Stimulated activated CD4-positive, alpha-beta T cell treated with anti-CD3 and anti-CD28 coated beads, Interleukin-15, amount 100 ng/mL, for 1 hour (primary cell): ENCODE measurements around the gene SLC39A11.

ENCODE experiments used
- DNase-seq, 2 donors: peaks; one replicate each; pipeline ENCODE4 v3.0.0-alpha.2; 2020; ENCODE audit warnings: low read depth in 1 of 2, low spot score in 1 of 2

The SLC39A11 gene

GRCh38 chr17:72635034-72635635, 457.4 kb downstream of the SLC39A11 start:
- no peak for DNase-seq

DNA sequence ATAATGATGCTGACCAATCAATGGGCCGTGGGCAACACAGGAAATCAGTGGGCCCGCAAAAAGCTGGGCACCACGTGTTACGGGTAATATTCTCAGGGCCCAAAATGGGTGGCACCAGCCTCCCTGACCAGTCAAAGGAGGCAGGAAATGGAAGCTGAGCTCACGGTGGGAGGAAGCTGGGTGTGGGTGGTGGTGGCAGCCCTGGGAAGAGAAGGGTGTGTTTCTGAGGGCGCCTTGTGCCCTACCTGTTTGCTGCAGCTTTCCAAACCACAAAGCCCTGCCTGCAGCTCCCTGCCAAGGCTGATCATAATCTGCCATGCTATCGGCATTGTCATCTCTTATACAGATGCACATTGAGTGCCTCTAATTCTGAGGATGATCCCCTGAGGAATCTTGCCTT, 457.9 kb downstream of the SLC39A11 start:
- no peak for DNase-seq

DNA sequence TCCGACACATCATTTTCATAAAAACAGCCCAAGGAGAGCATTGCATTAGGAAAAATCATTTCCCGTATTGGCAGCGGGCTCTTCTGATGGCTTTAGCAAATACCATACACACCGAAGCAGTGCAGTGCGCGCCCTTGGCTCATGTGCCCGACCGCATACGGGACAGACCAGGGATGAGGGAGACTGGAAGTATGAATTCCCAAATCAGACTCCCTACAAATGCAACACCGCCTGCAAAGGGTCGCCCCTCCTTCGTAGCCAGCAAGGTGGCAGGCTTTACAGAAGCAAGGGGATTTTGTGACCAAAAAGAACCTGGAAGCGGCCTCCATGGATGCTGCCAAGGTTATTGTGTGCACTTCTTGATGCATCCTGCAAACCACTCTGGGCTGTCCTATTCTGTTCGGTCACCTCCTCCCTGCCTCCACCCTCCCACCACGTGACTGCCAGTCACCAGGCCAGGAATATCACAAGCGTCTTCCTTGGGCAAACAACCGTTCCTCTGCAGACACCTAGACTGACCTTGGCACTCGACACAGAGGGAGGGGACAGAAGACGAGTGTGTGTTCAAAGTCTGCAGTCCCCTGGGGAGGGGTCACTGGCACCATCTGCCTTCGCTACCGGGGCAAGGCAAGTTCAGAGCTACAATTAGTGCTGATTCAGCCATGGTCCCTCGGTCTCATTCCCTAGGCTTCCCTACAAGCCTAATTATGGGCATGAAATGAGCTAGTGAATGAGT, 460.4 kb downstream of the SLC39A11 start:
- DNase-seq: no peak

DNA sequence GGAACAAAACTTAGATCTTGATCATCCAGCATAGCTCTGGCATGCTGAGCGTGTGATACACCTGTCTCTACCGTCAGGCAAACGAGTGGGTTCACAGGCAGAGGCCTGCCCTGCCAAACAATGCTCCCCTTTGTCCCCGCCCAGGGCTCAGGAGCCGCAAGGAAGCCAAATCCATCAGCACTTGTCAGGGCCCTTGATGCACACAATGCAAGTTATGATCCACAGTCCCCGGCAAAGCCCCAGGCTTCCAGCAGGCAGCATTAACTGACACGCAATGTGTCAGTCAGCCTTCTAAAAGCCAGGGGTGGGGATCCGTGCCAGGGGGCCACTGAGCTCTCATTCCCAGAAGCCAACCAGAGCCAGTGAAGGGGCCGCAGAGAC, 460.9 kb downstream of the SLC39A11 start:
- no peak for DNase-seq

GRCh38 chr17:72624652-72625051, 467.8 kb downstream of the SLC39A11 start:
- DNase-seq: no peak

DNA sequence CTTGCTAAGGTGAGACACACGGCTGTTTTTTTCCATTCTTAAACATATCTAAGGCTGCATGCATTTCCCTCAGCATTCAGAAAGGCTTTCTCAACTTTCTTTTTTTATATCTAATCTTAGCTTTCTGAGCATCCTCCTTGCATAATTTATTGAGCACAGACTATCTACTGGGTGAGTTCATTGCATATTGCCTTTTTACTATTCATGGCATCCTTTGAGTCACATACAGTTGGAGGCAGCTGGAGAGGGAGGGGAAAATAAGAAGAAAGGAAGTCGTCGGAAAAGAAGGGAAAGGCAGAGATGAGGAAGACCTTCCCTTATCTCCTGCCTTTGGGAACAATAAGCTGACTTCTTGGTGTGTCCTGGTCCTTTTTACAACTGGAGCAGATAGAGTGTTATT, 468.3 kb downstream of the SLC39A11 start:
- DNase-seq: no peak

GRCh38 chr17:72622661-72623433, 469.6 kb downstream of the SLC39A11 start:
- DNase-seq: no peak

DNA sequence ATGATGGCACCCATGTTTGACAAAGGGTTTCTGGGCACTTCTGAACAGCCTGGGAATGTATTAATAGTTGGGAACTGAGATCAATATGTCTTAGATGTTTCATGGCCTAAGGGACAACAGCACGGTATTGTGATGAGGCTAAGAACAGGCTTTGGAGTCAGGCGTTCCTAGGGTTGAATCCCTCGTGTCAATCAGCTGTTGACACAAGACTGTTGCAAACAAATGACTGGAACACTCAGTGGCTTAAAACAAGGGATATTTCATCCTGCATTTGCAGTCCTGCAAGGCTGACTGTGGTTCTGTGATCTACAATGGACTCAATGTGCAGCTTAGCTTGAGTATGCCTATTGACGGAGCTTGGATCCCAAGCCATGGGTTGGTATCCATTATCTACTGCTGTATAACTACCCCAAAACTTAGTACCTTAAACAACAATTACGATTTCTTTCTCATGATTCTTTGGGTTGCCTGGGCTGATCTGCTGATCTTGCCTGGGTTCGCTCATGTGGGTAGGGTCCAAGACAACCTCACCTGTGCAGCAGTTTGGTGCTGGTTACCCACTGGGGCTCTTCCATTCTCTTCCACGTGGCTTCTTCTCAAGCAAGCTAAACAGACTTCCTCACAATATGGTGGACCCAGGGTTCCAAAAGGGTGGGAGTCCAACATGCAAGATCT, 472.4 kb downstream of the SLC39A11 start:
- no peak for DNase-seq

- no peak for DNase-seq
These were observed 474.4 kb downstream of the SLC39A11 start for GRCh38 chr17:72618001-72618509.

DNA sequence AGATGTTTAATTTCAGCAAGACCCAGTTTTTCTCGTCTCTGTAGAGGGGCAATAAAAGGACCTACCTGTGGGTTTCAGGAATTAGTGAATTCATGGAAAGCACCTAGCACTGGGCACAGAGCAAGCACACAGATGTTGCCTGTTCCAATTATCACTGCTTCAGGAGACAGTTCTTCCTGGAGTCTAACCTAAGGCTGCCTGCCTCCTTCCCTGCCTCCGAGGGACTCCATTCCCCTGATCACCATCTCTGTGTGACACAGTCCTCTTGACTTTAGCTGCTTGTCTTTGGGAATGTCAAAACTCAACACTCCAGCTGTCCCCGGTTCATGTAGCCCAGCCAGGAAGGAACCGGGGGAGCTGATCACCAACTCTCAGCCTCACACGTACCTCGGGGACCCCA, 474.9 kb downstream of the SLC39A11 start:
- DNase-seq: no peak

GRCh38 chr17:72616447-72616846, 476.0 kb downstream of the SLC39A11 start:
- no peak for DNase-seq

- no peak for DNase-seq
These were observed 476.9 kb downstream of the SLC39A11 start for GRCh38 chr17:72615627-72615991.

DNA sequence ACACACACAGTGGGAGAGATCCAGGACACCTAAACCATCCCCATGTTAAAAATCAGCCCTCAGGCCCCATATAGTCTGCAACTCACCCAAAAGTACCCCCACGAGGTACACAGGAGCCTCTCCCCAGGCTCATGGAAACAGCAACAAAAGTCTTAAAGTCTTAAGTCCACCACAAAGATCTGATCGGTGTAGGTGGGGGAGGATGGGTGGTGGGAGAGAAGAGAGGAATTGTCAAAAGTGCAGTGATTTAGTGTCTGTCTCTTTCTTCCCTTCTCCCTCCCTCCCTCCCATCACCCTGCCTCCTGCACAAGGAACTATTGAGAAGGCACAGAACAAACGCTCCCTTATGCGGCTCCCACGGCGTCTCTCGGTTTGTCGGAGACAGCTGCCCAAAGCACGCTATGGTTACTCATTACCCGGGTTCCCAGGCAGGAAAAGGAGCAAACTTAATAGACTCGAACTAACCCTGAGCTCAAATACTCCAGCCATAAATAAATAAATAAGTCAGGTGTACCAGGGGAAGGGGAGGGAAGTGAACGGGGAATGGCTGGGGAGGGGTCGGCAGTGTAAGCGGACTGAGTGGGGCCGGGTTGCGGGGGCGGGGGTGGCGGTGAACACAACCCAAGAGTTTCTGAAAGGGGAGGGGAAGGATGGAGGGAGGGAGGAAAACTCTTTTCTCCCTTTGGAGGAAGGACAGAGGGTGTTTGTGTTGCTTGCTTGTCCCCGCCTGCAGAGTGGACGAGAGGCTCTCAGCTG, 477.4 kb downstream of the SLC39A11 start:
- no peak for DNase-seq

DNA sequence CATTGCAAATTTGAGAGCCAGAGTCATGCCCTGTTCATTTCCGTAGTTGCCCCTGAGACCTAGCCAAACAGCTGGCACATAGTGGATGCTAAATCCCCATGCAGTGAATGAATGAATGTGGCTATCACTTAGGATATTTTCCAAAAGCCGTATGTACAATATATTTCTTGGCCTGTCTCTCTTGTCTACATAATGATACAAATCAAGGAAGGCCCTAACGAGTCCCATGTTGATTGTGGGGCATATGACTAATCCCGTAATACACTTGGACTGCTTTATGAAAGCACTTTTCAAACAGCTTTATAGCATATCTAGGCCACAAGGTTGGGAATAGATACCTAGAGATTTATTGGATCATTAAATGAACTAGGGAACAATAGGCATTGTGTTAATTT, 478.0 kb downstream of the SLC39A11 start:
- DNase-seq: no peak

DNA sequence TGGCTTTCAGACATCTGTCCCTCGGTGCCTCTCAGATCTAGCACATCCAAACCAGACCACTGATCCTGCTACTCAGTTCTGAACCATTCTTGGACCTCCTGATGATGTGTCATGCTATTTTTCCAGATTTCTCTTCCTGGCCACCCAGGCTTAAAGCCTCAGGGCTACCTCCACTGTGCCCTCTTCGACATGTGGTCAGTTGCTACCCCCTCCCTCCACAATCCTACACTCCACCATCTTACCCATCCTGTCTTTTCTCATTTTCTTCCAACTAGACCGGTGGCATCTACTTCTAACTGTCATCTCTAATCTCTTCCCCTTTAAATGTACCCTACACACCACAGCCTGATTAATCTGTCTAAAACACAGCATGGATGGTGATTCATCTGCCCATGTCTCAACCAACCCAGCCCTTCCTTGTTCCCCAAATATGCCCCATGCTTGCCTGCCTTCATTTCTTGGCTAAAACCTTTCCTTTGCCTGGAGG, 478.6 kb downstream of the SLC39A11 start:
- no peak for DNase-seq

GRCh38 chr17:72613396-72613795, 479.1 kb downstream of the SLC39A11 start:
- no peak for DNase-seq

GRCh38 chr17:72611172-72611571, 481.3 kb downstream of the SLC39A11 start:
- no peak for DNase-seq

DNA sequence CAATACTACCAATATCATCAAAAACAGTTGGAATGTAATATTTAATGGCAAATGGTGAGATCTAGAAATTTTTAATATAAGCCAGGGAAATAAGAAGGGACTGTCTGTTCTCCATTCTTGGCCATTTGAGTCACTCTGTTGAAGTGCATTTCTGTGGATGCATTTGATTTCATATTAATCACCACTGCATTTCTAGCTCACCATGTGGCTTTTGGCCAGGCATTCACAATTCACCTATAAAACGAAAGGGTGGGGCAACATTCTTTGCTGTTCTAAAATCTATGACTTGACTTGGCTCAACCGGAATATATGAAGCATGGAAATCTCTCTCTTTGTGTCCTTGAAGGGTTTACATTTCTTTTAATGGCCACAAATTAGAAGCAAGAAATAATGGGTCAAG, 483.0 kb downstream of the SLC39A11 start:
- no peak for DNase-seq

GRCh38 chr17:72608436-72608835, 484.1 kb downstream of the SLC39A11 start:
- DNase-seq: no peak

GRCh38 chr17:72606656-72607055, 485.8 kb downstream of the SLC39A11 start:
- DNase-seq: no peak

GRCh38 chr17:72605543-72605942, 486.9 kb downstream of the SLC39A11 start:
- DNase-seq: no peak
